Measurements from ENCODE around the gene NOVA1. TPM values are rescaled to one million over a fixed set of nuclear protein-coding genes. Genes with fewer than 3 reads are reported as not detected.

Gene NOVA1
- total RNA-seq, 6 experiments from 2014 or later, result 0.12 to 2.0 (median 0.47) TPM

GRCh38 chr14:26444822-26445221 lies 153.0 kb downstream of the NOVA1 start:
- no peak for ATAC-seq
- no peaks in the 10 kb centered on the region for H3K9me3 ChIP-seq
- no peaks in the 10 kb centered on the region for H3K4me1 ChIP-seq
- intact Hi-C loops (cut with DNase I), result no loop called here
- no peak overlapping the region for H3K27ac ChIP-seq
- 61% methylated on average over 3 of the region's 3 CpGs for WGBS (ENCODE audit: insufficient coverage, low coverage, low lambda C conversion rate, missing lambda C conversion rate)
- TF ChIP-seq POLR2A (IDR thresholded peaks at IDR 0.05), result no peak
- H3K36me3 ChIP-seq, result no peaks in the 10 kb centered on the region
- H3K4me3 ChIP-seq, result no peak overlapping the region
- DNase-seq, result no peak
- no peaks in the 10 kb centered on the region for H3K27me3 ChIP-seq

GRCh38 chr14:26443654-26444053 lies 154.2 kb downstream of the NOVA1 start:
- H3K36me3 ChIP-seq, result no peaks in the 10 kb centered on the region
- H3K4me3 ChIP-seq, result no peak overlapping the region
- ATAC-seq, result no peak
- H3K27me3 ChIP-seq, result no peaks in the 10 kb centered on the region
- no peaks in the 10 kb centered on the region for H3K9me3 ChIP-seq
- TF ChIP-seq, protein P1, sequence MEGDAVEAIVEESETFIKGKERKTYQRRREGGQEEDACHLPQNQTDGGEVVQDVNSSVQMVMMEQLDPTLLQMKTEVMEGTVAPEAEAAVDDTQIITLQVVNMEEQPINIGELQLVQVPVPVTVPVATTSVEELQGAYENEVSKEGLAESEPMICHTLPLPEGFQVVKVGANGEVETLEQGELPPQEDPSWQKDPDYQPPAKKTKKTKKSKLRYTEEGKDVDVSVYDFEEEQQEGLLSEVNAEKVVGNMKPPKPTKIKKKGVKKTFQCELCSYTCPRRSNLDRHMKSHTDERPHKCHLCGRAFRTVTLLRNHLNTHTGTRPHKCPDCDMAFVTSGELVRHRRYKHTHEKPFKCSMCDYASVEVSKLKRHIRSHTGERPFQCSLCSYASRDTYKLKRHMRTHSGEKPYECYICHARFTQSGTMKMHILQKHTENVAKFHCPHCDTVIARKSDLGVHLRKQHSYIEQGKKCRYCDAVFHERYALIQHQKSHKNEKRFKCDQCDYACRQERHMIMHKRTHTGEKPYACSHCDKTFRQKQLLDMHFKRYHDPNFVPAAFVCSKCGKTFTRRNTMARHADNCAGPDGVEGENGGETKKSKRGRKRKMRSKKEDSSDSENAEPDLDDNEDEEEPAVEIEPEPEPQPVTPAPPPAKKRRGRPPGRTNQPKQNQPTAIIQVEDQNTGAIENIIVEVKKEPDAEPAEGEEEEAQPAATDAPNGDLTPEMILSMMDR (IDR thresholded peaks at IDR 0.05), result no peak
- TF ChIP-seq POLR2A (IDR thresholded peaks at IDR 0.05), result no peak
- no peak overlapping the region for H3K27ac ChIP-seq
- DNase-seq, result no peak
- intact Hi-C loops (cut with DNase I), result no loop called here
- no peaks in the 10 kb centered on the region for H3K4me1 ChIP-seq
- WGBS (ENCODE audit: insufficient coverage, low coverage, low lambda C conversion rate, missing lambda C conversion rate), result 46% methylated on average over 2 of the region's 2 CpGs

GRCh38 chr14:26429205-26429604 lies 168.6 kb downstream of the NOVA1 start:
- no peaks in the 10 kb centered on the region for H3K27me3 ChIP-seq
- no peak overlapping the region for H3K27ac ChIP-seq
- intact Hi-C loops (cut with DNase I), result no loop called here
- DNase-seq (no peak), ATAC-seq (no peak)
- TF ChIP-seq POLR2A (IDR thresholded peaks at IDR 0.05), result no peak
- TF ChIP-seq, protein P1 (IDR thresholded peaks at IDR 0.05), result no peak
- H3K36me3 ChIP-seq, result no peaks in the 10 kb centered on the region
- H3K4me3 ChIP-seq, result no peak overlapping the region
- H3K4me1 ChIP-seq, result no peaks in the 10 kb centered on the region
- no peaks in the 10 kb centered on the region for H3K9me3 ChIP-seq

- Histone ChIP-seq H3K27ac (no peak overlapping the region), H3K4me3 (no peak overlapping the region), H3K27me3 (no peaks in the 10 kb centered on the region), H3K4me1 (no peaks in the 10 kb centered on the region), H3K36me3 (no peaks in the 10 kb centered on the region), H3K9me3 (no peaks in the 10 kb centered on the region)
- 35% methylated on average over 5 of the region's 5 CpGs for WGBS (ENCODE audit: insufficient coverage, low coverage, low lambda C conversion rate, missing lambda C conversion rate)
- DNase-seq (no peak), ATAC-seq (no peak)
- TF ChIP-seq, protein P1 (IDR thresholded peaks at IDR 0.05), result no peak
- no peak for TF ChIP-seq POLR2A (IDR thresholded peaks at IDR 0.05)
- intact Hi-C loops (cut with DNase I), result no loop called here
These were observed 170.7 kb downstream of the NOVA1 start for GRCh38 chr14:26427097-26427496.

DNA sequence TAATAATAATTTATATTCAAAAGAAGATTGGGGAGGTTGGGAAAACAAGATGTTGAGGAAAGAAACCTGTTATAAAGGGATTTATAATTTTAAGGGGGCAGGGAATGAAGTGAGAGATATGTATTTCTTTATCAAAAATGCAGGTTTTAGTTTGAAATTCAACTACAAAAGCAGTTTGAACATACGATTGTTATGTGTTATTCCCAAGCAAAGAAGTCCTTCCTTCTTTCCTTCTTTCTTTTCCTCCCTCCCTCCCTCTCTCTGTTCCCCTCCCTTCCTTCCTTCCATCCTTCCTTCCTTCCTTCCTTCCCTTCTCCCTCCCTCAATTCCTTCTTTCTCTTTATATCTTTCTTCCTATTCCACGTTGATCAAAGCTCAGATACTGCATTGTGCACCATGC lies 173.3 kb downstream of the NOVA1 start:
- no peak for TF ChIP-seq POLR2A (IDR thresholded peaks at IDR 0.05)
- TF ChIP-seq, protein P1 (IDR thresholded peaks at IDR 0.05), result no peak
- no peaks in the 10 kb centered on the region for H3K27me3 ChIP-seq
- H3K36me3 ChIP-seq, result no peaks in the 10 kb centered on the region
- H3K27ac ChIP-seq, result no peak overlapping the region
- H3K9me3 ChIP-seq, result no peaks in the 10 kb centered on the region
- DNase-seq (no peak), ATAC-seq (no peak)
- intact Hi-C loops (cut with DNase I), result no loop called here
- H3K4me1 ChIP-seq, result no peaks in the 10 kb centered on the region
- WGBS (ENCODE audit: insufficient coverage, low coverage, low lambda C conversion rate, missing lambda C conversion rate), result 42% methylated on average over 2 of the region's 2 CpGs
- H3K4me3 ChIP-seq, result no peak overlapping the region
